Erythroblast (primary cell): ENCODE data around the gene PARL.

Source experiments
- GATA1 ChIP-seq: IDR thresholded peaks from 2 replicates; pipeline ENCODE4 v1.6.1; 2011; ENCODE audit warnings: low read depth, mild to moderate bottlenecking, control low read depth, low read length, moderate library complexity
- POLR2A ChIP-seq: IDR thresholded peaks from 2 replicates; pipeline ENCODE4 v1.6.1; 2011; ENCODE audit warnings: mild to moderate bottlenecking, low read length

- TF ChIP-seq POLR2A (no peak), GATA1 (no peak)
These were observed 59.8 kb downstream of the PARL start for GRCh38 chr3:183824761-183825455.
